Rectal smooth muscle tissue (tissue), 1 donor: Measurements from ENCODE around the gene MIPEP.

Experiments used
- H3K27ac ChIP-seq: one replicate; pipeline ENCODE4 v1.7.0; 2013; ENCODE audit warnings: low read depth, low read length, inconsistent platforms
- H3K27me3 ChIP-seq: one replicate; pipeline ENCODE4 v1.7.0; 2013; ENCODE audit warnings: low read length; ENCODE audit not compliant: control insufficient read depth, insufficient read depth
- H3K36me3 ChIP-seq: one replicate; pipeline ENCODE4 v1.7.0; 2013; ENCODE audit warnings: low read length; ENCODE audit not compliant: control insufficient read depth, insufficient read depth
- H3K4me1 ChIP-seq: one replicate; pipeline ENCODE4 v1.7.0; 2013; ENCODE audit warnings: low read length; ENCODE audit not compliant: control insufficient read depth, insufficient read depth
- H3K4me3 ChIP-seq: one replicate; pipeline ENCODE4 v1.7.0; 2013; ENCODE audit warnings: low read length
- H3K9ac ChIP-seq: one replicate; pipeline ENCODE4 v1.7.0; 2013; ENCODE audit warnings: low read length

The MIPEP gene

DNA sequence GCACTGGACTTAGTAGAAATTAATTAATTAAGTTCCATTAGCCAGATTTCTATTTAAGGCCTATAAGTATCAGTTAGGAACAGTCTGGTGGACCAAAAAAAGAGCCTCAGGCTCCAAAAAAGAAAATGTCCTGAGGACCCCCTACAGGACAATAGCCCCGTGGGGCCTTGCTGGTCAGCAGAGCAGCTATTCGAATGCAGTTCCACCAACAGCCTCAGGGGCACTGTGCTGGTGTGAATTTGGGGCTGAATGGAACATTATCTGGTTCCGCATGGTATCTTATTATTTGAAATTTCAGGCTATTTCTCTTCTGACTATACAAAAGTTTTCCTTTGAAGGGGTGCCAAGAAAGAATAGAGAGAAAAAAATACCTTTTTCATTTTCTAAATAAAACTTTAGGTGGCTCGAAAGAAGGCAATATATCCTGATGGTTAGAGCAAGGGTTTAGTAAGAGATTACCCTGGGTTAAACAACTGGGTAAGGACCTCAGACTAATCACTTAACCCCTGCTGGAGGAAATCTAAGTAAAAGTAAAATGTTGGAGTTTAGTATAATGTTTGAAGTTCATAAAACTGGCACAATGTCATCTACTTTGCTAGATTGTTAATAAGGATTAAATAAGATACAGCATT lies 147.2 kb downstream of the MIPEP start:
- Histone ChIP-seq H3K36me3 (no peaks in the 10 kb centered on the region), H3K4me3 (no peak overlapping the region), H3K27ac (no peak overlapping the region), H3K4me1 (no peaks in the 10 kb centered on the region), H3K9ac (no peak overlapping the region), H3K27me3 (no peaks in the 10 kb centered on the region)

- H3K27ac ChIP-seq: no peak overlapping the region
- no peaks in the 10 kb centered on the region for H3K4me1 ChIP-seq
- H3K9ac ChIP-seq: no peak overlapping the region
- no peak overlapping the region for H3K4me3 ChIP-seq
- H3K27me3 ChIP-seq: no peaks in the 10 kb centered on the region
- H3K36me3 ChIP-seq: no peaks in the 10 kb centered on the region
These were observed 149.2 kb downstream of the MIPEP start for GRCh38 chr13:23740002-23740401.

GRCh38 chr13:23739596-23739995 lies 149.6 kb downstream of the MIPEP start:
- H3K4me3 ChIP-seq: no peak overlapping the region
- H3K27ac ChIP-seq: no peak overlapping the region
- no peaks in the 10 kb centered on the region for H3K4me1 ChIP-seq
- no peak overlapping the region for H3K9ac ChIP-seq
- H3K36me3 ChIP-seq: no peaks in the 10 kb centered on the region
- no peaks in the 10 kb centered on the region for H3K27me3 ChIP-seq

GRCh38 chr13:23736541-23736940 lies 152.7 kb downstream of the MIPEP start:
- no peak overlapping the region for H3K27ac ChIP-seq
- no peak overlapping the region for H3K9ac ChIP-seq

DNA sequence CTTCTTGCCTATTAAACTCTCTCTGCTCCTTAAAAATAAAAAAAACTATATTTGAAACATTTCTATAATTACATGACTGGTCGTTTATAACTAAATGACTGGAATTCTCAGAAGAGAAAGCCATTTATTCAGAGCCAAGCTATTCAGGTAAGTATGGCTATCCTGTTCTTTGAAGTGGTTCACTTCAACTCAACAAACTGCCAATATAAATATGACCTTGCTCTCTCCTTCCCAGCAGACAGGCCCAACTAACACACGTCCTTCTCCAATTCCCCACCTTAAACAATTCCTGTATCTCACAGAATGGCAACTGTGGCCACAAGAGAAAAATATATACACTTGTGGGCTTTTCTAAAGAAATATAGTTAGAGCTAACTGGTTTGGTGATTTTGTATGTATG lies 153.9 kb downstream of the MIPEP start:
- Histone ChIP-seq H3K36me3 (no peaks in the 10 kb centered on the region), H3K4me1 (no peaks in the 10 kb centered on the region), H3K9ac (no peak overlapping the region), H3K27ac (no peak overlapping the region), H3K4me3 (no peak overlapping the region), H3K27me3 (no peaks in the 10 kb centered on the region)

More at GRCh38 chr13:23736541-23736940, 152.7 kb downstream of the MIPEP start:
- no peaks in the 10 kb centered on the region for H3K4me1 ChIP-seq
- no peaks in the 10 kb centered on the region for H3K36me3 ChIP-seq
- no peak overlapping the region for H3K4me3 ChIP-seq
- no peaks in the 10 kb centered on the region for H3K27me3 ChIP-seq

GRCh38 chr13:23731709-23732108 lies 157.5 kb downstream of the MIPEP start:
- Histone ChIP-seq H3K4me1 (no peaks in the 10 kb centered on the region), H3K4me3 (no peak overlapping the region), H3K27me3 (no peaks in the 10 kb centered on the region), H3K9ac (no peak overlapping the region), H3K27ac (no peak overlapping the region), H3K36me3 (no peaks in the 10 kb centered on the region)

- H3K36me3 ChIP-seq: no peaks in the 10 kb centered on the region
- no peak overlapping the region for H3K4me3 ChIP-seq
- no peak overlapping the region for H3K9ac ChIP-seq
- no peak overlapping the region for H3K27ac ChIP-seq
- H3K27me3 ChIP-seq: no peaks in the 10 kb centered on the region
- H3K4me1 ChIP-seq: no peaks in the 10 kb centered on the region
These were observed 158.9 kb downstream of the MIPEP start for GRCh38 chr13:23730251-23730650.

DNA sequence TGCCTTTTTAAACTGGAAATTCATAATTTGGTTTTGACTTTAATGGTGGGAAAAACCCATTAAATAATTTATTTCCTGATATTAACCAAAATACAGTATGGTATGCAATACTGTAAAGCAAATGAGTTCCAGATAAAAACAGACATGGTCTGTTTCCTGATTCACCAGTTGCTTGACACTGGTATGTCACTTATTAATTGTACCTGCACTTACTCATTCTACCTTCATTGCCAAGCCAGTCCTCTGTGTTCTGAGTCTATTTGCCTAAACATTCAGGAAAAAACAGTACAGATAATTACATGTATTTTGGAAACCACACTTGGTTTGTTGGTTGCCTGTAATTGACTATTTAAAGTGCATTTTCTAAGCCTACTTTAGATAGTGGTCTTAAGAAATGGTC lies 159.7 kb downstream of the MIPEP start:
- H3K9ac ChIP-seq: no peak overlapping the region
- no peak overlapping the region for H3K4me3 ChIP-seq
- no peak overlapping the region for H3K27ac ChIP-seq
- H3K36me3 ChIP-seq: no peaks in the 10 kb centered on the region
- no peaks in the 10 kb centered on the region for H3K27me3 ChIP-seq
- no peaks in the 10 kb centered on the region for H3K4me1 ChIP-seq

- Histone ChIP-seq H3K4me1 (no peaks in the 10 kb centered on the region), H3K9ac (no peak overlapping the region), H3K27ac (no peak overlapping the region), H3K36me3 (no peaks in the 10 kb centered on the region), H3K4me3 (no peak overlapping the region), H3K27me3 (no peaks in the 10 kb centered on the region)
These were observed 160.4 kb downstream of the MIPEP start for GRCh38 chr13:23728807-23729206.

DNA sequence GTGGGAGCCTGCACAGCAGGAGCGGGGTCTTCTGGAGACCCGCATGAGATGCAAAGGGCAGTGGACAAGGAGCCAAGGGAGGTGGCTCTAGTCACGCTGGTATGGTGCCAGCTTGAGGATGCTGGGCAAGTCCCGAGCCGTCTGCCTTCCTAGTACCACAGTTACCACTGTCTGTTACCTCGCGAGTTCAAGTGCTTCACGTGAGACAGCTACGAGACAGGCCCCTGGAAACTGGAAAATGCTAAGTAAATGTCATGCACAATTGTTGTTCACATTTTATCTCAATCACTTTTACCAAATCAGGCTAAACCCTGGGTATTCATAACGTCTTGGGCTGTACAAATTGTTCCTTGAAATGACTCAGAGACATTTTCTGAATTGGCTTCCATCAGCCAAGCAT lies 163.3 kb downstream of the MIPEP start:
- H3K36me3 ChIP-seq: no peaks in the 10 kb centered on the region
- H3K4me1 ChIP-seq: no peaks in the 10 kb centered on the region
- no peak overlapping the region for H3K9ac ChIP-seq
- no peak overlapping the region for H3K27ac ChIP-seq
- no peak overlapping the region for H3K4me3 ChIP-seq
- no peaks in the 10 kb centered on the region for H3K27me3 ChIP-seq

DNA sequence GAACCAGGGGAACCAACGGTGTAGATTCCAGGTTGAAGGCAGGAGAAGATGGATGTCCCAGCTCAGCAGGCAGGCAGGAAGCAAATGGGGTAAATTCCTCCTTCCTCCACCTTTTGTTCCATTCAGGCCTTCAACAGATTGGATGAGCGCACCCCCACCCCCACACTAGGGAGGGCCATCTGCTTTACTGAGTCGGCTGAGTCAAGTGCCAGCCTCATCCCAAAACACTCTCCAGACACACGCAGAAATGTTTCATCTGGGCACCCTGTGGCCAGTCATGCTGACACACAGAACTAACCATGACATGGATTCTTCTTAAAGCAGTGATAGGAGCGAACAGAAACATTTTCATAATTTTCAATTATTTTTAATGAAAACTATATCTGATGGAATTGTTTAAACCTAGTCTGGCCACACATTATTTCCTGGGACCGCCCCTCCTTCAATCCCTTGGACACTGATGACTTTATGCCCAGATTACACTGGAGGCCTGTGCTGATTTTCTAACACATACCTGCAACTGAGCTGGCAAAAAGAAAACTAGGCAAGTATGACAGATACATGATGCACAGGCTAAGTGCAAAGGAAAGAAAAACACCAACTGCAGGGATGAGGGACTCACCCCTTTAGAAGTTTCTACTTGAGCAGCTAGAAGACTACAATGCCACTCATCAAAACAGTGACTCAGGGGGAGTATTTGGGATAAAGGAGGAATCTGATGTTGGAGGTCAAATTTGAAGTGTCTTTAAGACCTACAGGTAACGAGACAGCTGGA lies 164.8 kb downstream of the MIPEP start:
- Histone ChIP-seq H3K36me3 (no peaks in the 10 kb centered on the region), H3K4me1 (no peaks in the 10 kb centered on the region), H3K27ac (no peak overlapping the region), H3K27me3 (no peaks in the 10 kb centered on the region), H3K4me3 (no peak overlapping the region), H3K9ac (no peak overlapping the region)

- Histone ChIP-seq H3K27ac (no peak overlapping the region), H3K9ac (no peak overlapping the region)
These were observed 165.7 kb downstream of the MIPEP start for GRCh38 chr13:23723471-23723870.

More at GRCh38 chr13:23723471-23723870, 165.7 kb downstream of the MIPEP start:
- Histone ChIP-seq H3K36me3 (no peaks in the 10 kb centered on the region), H3K4me3 (no peak overlapping the region), H3K4me1 (no peaks in the 10 kb centered on the region), H3K27me3 (no peaks in the 10 kb centered on the region)
